Measurements from ENCODE around the gene ALOXE3. TPM values are rescaled to one million over a fixed set of nuclear protein-coding genes. Genes with fewer than 3 reads are reported as not detected.

The ALOXE3 gene
- total and polyA plus RNA-seq, 2 of the 8 experiments (the other 6 are each of a cell fraction or from before 2014, with no cell fraction given), result 0.26 TPM; not detected in 1

DNA sequence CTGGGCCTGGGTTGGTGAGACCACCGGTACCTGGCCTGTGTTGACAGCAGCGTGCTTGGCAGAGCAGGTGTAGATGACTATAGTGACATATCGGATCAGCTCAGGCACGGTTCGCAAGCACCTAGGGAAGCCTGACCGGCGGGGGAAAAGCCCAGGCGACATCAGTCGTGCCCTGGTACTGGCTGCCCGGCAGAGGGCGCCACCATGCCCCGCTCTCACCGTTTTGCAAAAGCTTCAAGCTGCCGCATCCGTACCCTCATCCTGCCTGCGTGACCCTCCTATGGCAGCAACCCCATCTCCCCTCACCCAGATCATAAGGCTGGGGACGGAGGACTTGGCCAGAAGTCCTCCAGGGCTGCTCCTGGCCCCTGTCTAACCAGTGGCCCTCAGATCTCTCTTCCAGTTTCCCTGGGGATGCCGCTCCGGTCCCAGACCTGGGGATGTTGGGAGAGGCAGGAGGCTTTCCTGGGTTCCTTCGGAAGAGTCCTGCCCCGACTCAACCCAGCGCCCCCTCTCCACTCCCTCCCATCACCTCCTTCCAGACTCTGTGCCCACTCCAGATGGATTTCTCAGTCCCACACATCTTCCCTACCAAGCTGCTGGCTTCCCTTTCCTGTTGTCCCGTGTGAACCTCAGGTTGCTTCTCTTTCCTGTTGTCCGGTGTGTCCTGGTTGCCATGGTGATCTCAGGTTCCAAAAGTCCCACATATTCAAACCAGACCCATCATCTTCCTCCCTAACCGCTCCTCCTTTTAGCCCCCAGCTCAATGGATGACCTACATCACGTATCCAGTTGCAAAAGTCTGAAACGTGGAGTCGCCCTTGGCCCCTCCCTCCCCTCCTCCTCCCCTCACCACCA is 44.5 kb downstream of the ALOXE3 start (continued):
- TF ChIP-seq, protein P1, sequence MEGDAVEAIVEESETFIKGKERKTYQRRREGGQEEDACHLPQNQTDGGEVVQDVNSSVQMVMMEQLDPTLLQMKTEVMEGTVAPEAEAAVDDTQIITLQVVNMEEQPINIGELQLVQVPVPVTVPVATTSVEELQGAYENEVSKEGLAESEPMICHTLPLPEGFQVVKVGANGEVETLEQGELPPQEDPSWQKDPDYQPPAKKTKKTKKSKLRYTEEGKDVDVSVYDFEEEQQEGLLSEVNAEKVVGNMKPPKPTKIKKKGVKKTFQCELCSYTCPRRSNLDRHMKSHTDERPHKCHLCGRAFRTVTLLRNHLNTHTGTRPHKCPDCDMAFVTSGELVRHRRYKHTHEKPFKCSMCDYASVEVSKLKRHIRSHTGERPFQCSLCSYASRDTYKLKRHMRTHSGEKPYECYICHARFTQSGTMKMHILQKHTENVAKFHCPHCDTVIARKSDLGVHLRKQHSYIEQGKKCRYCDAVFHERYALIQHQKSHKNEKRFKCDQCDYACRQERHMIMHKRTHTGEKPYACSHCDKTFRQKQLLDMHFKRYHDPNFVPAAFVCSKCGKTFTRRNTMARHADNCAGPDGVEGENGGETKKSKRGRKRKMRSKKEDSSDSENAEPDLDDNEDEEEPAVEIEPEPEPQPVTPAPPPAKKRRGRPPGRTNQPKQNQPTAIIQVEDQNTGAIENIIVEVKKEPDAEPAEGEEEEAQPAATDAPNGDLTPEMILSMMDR (IDR thresholded peaks at IDR 0.05; ENCODE audit: control extremely low read depth in 1 of 3, insufficient read depth in 1 of 3, low read depth in 1 of 3, low read length in 3 of 3), result peak; percentile 80 to 98 (median 98)
- TF ChIP-seq RXRA (IDR thresholded peaks at IDR 0.05; ENCODE audit: insufficient read depth, low read depth, low read length), result no peak

Measured in H1 (cell line).